Measurements from ENCODE around the gene B3GNT7.

GRCh38 chr2:231360881-231361371, 34.6 kb upstream of the B3GNT7 start:
- TF ChIP-seq, protein P1, sequence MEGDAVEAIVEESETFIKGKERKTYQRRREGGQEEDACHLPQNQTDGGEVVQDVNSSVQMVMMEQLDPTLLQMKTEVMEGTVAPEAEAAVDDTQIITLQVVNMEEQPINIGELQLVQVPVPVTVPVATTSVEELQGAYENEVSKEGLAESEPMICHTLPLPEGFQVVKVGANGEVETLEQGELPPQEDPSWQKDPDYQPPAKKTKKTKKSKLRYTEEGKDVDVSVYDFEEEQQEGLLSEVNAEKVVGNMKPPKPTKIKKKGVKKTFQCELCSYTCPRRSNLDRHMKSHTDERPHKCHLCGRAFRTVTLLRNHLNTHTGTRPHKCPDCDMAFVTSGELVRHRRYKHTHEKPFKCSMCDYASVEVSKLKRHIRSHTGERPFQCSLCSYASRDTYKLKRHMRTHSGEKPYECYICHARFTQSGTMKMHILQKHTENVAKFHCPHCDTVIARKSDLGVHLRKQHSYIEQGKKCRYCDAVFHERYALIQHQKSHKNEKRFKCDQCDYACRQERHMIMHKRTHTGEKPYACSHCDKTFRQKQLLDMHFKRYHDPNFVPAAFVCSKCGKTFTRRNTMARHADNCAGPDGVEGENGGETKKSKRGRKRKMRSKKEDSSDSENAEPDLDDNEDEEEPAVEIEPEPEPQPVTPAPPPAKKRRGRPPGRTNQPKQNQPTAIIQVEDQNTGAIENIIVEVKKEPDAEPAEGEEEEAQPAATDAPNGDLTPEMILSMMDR (IDR thresholded peaks at IDR 0.05; ENCODE audit: low read length), result no peak
- no peak for TF ChIP-seq EZH2 (IDR thresholded peaks at IDR 0.05; ENCODE audit: borderline replicate concordance, low read length)
